C4-2B (cell line): ENCODE data around the gene RANBP3L.

ENCODE experiments used
- CTCF ChIP-seq: fragments of 450-650 bp; conservative IDR thresholded peaks from 2 replicates; pipeline ENCODE4 v1.5.1; 2017; ENCODE audit warnings: mild to moderate bottlenecking
- ZFX ChIP-seq: fragments of 450-650 bp; IDR thresholded peaks from 2 replicates; pipeline ENCODE4 v1.6.1; 2017

- TF ChIP-seq CTCF = no peak
- TF ChIP-seq ZFX = no peak
Measured at GRCh38 chr5:36300927-36301540, 668 bp downstream of the RANBP3L start.
